GM12865 (cell line): ENCODE measurements around the gene ZNF678.

Experiments used
- DNase-seq: peaks from one replicate; pipeline ENCODE4 v3.0.0; 2010; ENCODE audit warnings: low read depth
- H3K4me3 ChIP-seq: 2 replicates; pipeline ENCODE4 v1.5.1; 2011; ENCODE audit warnings: mild to moderate bottlenecking, low read depth, low read length, control low read depth
- CTCF ChIP-seq: IDR thresholded peaks from 2 replicates; pipeline ENCODE4 v1.5.1; 2011; ENCODE audit warnings: low read length, control low read depth, low read depth, inconsistent platforms; ENCODE audit not compliant: insufficient read depth; ENCODE audit errors: missing control alignments

ZNF678 gene

GRCh38 chr1:227541129-227541528, 22.2 kb upstream of the ZNF678 start:
- no peak overlapping the region for H3K4me3 ChIP-seq
- TF ChIP-seq CTCF = no peak
- no peak for DNase-seq

- no peak for DNase-seq
- TF ChIP-seq CTCF = no peak
- peak overlapping the region; percentile 72 for H3K4me3 ChIP-seq
Measured at GRCh38 chr1:227541796-227542152, 21.6 kb upstream of the ZNF678 start.

GRCh38 chr1:227542153-227543120, 20.9 kb upstream of the ZNF678 start:
- peak; percentile 90 for TF ChIP-seq CTCF
- DNase-seq = peak; percentile 92
- peak overlapping the region; percentile 72 for H3K4me3 ChIP-seq

GRCh38 chr1:227543283-227544066, 19.9 kb upstream of the ZNF678 start:
- no peak for DNase-seq
- no peak for TF ChIP-seq CTCF
- H3K4me3 ChIP-seq = no peak overlapping the region

- no peak for DNase-seq
- H3K4me3 ChIP-seq = no peak overlapping the region
- no peak for TF ChIP-seq CTCF
Measured at GRCh38 chr1:227544067-227545050, 19.0 kb upstream of the ZNF678 start.

- DNase-seq = no peak
- TF ChIP-seq CTCF = no peak
- no peak overlapping the region for H3K4me3 ChIP-seq
Measured at GRCh38 chr1:227545361-227545760, 18.0 kb upstream of the ZNF678 start.
